Fibroblast of lung (primary cell): ENCODE measurements around the gene SMIM13. TPM values are rescaled to one million over a fixed set of nuclear protein-coding genes. Genes with fewer than 3 reads are reported as not detected.

ENCODE experiments used
- DNase-seq, 2 donors: peaks; one replicate each; pipeline versions ENCODE4 v3.0.0 to v3.0.0-alpha.2; 2010; ENCODE audit warnings: low read depth in 2 of 2
- H2AFZ ChIP-seq: 2 replicates; pipeline ENCODE4 v1.5.1; 2012; ENCODE audit warnings: low read length, control low read depth, inconsistent platforms
- H3K27ac ChIP-seq: 2 replicates; pipeline ENCODE4 v1.5.1; 2011; ENCODE audit warnings: low read length, control low read depth; ENCODE audit not compliant: insufficient read depth
- H3K27me3 ChIP-seq: 2 replicates; pipeline ENCODE4 v1.5.1; 2011; ENCODE audit warnings: mild to moderate bottlenecking, low read length; ENCODE audit not compliant: control insufficient read depth, insufficient read depth
- H3K36me3 ChIP-seq: 2 replicates; pipeline ENCODE4 v1.5.1; 2011; ENCODE audit warnings: low read length; ENCODE audit not compliant: control insufficient read depth, insufficient read depth
- H3K4me1 ChIP-seq: 2 replicates; pipeline ENCODE4 v1.5.1; 2011; ENCODE audit warnings: low read length; ENCODE audit not compliant: control insufficient read depth, insufficient read depth; ENCODE audit errors: extremely low read depth
- H3K4me2 ChIP-seq: 2 replicates; pipeline ENCODE4 v1.5.1; 2011; ENCODE audit warnings: low read length, control low read depth; ENCODE audit not compliant: insufficient read depth; ENCODE audit errors: extremely low read depth
- H3K4me3 ChIP-seq, 4 experiments: fragments of 200-600 bp in 1 of 4; sonication (generic) in 1 of 4; replicated peaks in 1 of 4; 2 replicates each; pipeline ENCODE4 v1.5.1; 2011 to 2016; ENCODE audit warnings: low read length in 4 of 4, low read depth in 3 of 4, mild to moderate bottlenecking in 3 of 4, control low read depth in 2 of 4, inconsistent platforms in 1 of 4, mixed read lengths in 1 of 4; ENCODE audit not compliant: insufficient read depth in 1 of 4; ENCODE audit errors: control extremely low read depth in 1 of 4
- H3K79me2 ChIP-seq: 2 replicates; pipeline ENCODE4 v1.5.1; 2012; ENCODE audit warnings: mild to moderate bottlenecking, low read length, inconsistent platforms; ENCODE audit not compliant: control insufficient read depth, insufficient read depth
- H3K9ac ChIP-seq: 2 replicates; pipeline ENCODE4 v1.5.1; 2011; ENCODE audit warnings: mild to moderate bottlenecking, low read length, control low read depth; ENCODE audit not compliant: insufficient read depth
- H3K9me3 ChIP-seq: 2 replicates; pipeline ENCODE4 v1.5.1; 2012; ENCODE audit warnings: low read depth, low read length; ENCODE audit not compliant: control insufficient read depth, insufficient read depth
- H4K20me1 ChIP-seq: 2 replicates; pipeline ENCODE4 v1.5.1; 2011; ENCODE audit warnings: low read length; ENCODE audit not compliant: control insufficient read depth, insufficient read depth; ENCODE audit errors: extremely low read depth
- CTCF ChIP-seq, 2 donors: IDR thresholded peaks in 1 of 2; conservative IDR thresholded peaks in 1 of 2; 1 replicate in 1 of 2; 2 replicates in 1 of 2; pipeline ENCODE4 v1.5.1; 2011 to 2012; ENCODE audit warnings: low read length in 2 of 2, control low read depth in 1 of 2, inconsistent platforms in 1 of 2, low read depth in 1 of 2, mild to moderate bottlenecking in 1 of 2
- EZH2 ChIP-seq: IDR thresholded peaks from 2 replicates; pipeline ENCODE4 v1.5.1; 2012; ENCODE audit warnings: low read length, control low read depth, mild to moderate bottlenecking; ENCODE audit errors: missing control alignments
- polyA plus RNA-seq, 2 donors: library from polyadenylated mRNA; depleted of rRNA in 1 of 2; stranded (reverse) in 1 of 2; unstranded in 1 of 2; fragments of >200 nt; gene quantifications; 2 replicates each; pipeline ENCODE4 v1.2.1, GENCODE V29; 2011 to 2012; ENCODE audit warnings: missing spikeins in 1 of 2
- total RNA-seq: library from RNA; depleted of rRNA; stranded (reverse); fragments of >200 nt; gene quantifications from 2 replicates; pipeline ENCODE4 v1.2.1, GENCODE V29; 2014

SMIM13 gene
- total and polyA plus RNA-seq, 2 donors (not counting 1 experiment from before 2014, with no cell fraction given) = 6.9 to 7.4 TPM

DNA sequence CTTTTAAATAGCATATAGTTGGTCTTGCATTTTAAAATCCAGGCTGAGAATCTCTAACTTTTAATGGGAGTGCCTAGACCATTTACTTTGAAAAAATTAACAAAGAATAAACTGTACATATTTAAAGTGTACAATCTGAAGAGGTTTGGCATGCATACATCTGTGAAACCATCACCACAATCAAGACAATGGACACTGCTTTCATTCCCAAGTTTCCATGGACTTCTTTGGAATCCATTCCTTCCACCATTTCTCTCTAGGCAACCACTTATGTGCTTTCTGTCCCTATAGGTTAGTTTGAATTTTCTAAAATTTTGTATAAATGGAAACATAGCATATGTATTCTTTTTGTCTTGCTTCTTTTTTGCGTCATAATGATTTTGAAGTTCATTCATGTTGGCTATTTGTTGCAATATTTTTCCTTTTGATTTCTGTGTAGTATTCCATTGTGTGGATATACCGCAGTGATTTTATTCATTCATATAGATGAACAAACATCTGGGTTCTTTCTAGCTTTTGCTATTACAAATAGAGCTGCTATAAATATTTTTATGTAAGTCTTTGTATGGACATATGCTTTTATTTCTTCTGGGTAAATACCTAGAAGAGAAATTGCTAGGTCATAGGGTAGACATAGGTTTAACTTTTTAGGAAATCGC lies 88.0 kb downstream of the SMIM13 start:
- H3K4me2 ChIP-seq = no peak overlapping the region

GRCh38 chr6:11183761-11184362 lies 90.2 kb downstream of the SMIM13 start:
- no peaks in the 10 kb centered on the region for H3K79me2 ChIP-seq
- no peak for DNase-seq
- no peaks in the 10 kb centered on the region for H4K20me1 ChIP-seq
- no peak overlapping the region for H3K4me3 ChIP-seq
- no peak overlapping the region for H3K4me2 ChIP-seq
- H2AFZ ChIP-seq = no peak overlapping the region
- TF ChIP-seq CTCF (conservative IDR thresholded peaks at IDR 0.05 in 1 of 2, IDR thresholded peaks at IDR 0.05 in 1 of 2; ENCODE audit: low read depth in 1 of 2, low read length in 2 of 2) = no peak
- TF ChIP-seq EZH2 = no peak
- H3K9ac ChIP-seq = no peak overlapping the region
- H3K9me3 ChIP-seq = no peaks in the 10 kb centered on the region
- no peaks in the 10 kb centered on the region for H3K4me1 ChIP-seq
- H3K36me3 ChIP-seq = peaks cover 8% of the 10 kb centered on the region
- H3K27me3 ChIP-seq = no peaks in the 10 kb centered on the region
- H3K27ac ChIP-seq = no peak overlapping the region

More for the DNA sequence above, 88.0 kb downstream of the SMIM13 start:
- H3K9ac ChIP-seq = no peak overlapping the region
- no peak overlapping the region for H2AFZ ChIP-seq
- H3K79me2 ChIP-seq = no peaks in the 10 kb centered on the region
- no peaks in the 10 kb centered on the region for H3K4me1 ChIP-seq
- no peaks in the 10 kb centered on the region for H3K9me3 ChIP-seq
- H3K4me3 ChIP-seq = no peak overlapping the region
- H3K27ac ChIP-seq = no peak overlapping the region
- no peak for DNase-seq
- no peaks in the 10 kb centered on the region for H3K27me3 ChIP-seq
- no peaks in the 10 kb centered on the region for H4K20me1 ChIP-seq
- no peak for TF ChIP-seq EZH2
- no peak for TF ChIP-seq CTCF (conservative IDR thresholded peaks at IDR 0.05 in 1 of 2, IDR thresholded peaks at IDR 0.05 in 1 of 2; ENCODE audit: low read depth in 1 of 2, low read length in 2 of 2)
- H3K36me3 ChIP-seq = peaks cover 6% of the 10 kb centered on the region

DNA sequence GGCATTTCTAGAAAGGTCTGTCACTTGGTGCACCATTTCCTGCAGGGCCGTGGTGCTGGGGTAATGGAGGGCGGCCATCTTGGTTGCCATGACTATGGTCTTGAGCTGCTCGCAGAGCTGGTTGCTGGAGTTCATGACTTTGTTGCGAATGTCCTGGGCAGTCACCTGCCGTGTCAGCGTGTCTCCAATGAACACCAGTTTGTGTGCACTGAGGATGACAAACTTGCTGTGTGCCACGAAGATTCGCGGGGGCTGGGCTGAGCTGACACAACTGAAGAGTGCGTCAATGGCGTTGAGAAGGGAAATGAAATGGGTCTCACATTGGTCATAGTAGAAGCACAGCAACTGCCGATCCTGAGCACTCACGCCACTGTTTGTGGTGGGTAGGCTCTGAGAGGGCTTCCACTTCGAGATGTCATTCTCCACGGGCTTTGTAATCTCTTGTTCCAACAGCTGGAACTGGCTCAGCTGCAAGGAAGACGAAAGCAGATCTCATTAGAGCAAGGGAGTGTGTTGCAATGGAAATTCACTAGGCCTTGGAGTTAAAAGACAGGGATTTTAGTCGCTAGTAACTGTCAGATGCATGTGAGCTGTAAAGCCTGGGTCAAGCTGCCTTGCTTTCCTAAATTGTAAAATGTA lies 91.7 kb downstream of the SMIM13 start:
- no peak overlapping the region for H3K9ac ChIP-seq
- no peak overlapping the region for H3K27ac ChIP-seq
- H3K4me3 ChIP-seq = no peak overlapping the region
- peaks cover 12% of the 10 kb centered on the region for H3K36me3 ChIP-seq
- H3K27me3 ChIP-seq = no peaks in the 10 kb centered on the region
- no peak for DNase-seq
- no peaks in the 10 kb centered on the region for H3K79me2 ChIP-seq
- H3K9me3 ChIP-seq = no peaks in the 10 kb centered on the region
- H4K20me1 ChIP-seq = no peaks in the 10 kb centered on the region
- H3K4me1 ChIP-seq = no peaks in the 10 kb centered on the region
- H2AFZ ChIP-seq = no peak overlapping the region
- TF ChIP-seq CTCF (conservative IDR thresholded peaks at IDR 0.05 in 1 of 2, IDR thresholded peaks at IDR 0.05 in 1 of 2; ENCODE audit: low read depth in 1 of 2, low read length in 2 of 2) (no peak), EZH2 (no peak)
- H3K4me2 ChIP-seq = no peak overlapping the region
